CD4-positive, alpha-beta T cell treated with Interleukin-15 for 1 hour (primary cell): ENCODE results near the gene C1QTNF6.
"Not testable (repeated sequence)": the region's sequence is repeated elsewhere in the genome, so short reads cannot be mapped to it uniquely, and the experiment has no call there.

Experiments
- DNase-seq: peaks from one replicate; pipeline ENCODE4 v3.0.0-alpha.2; 2020

Gene C1QTNF6

GRCh38 chr22:37175414-37176281 lies 12.4 kb downstream of the C1QTNF6 start:
- no peak for DNase-seq

GRCh38 chr22:37174964-37175363 lies 13.1 kb downstream of the C1QTNF6 start:
- no peak for DNase-seq

GRCh38 chr22:37173709-37174108 lies 14.3 kb downstream of the C1QTNF6 start:
- DNase-seq, result no peak

- DNase-seq, result no peak
Measured at GRCh38 chr22:37172266-37173245, 15.5 kb downstream of the C1QTNF6 start.

- DNase-seq, result no peak
Measured at GRCh38 chr22:37171662-37172061, 16.4 kb downstream of the C1QTNF6 start.

- DNase-seq, result not testable (repeated sequence)
Measured at GRCh38 chr22:37170689-37171405, 17.2 kb downstream of the C1QTNF6 start.

GRCh38 chr22:37169947-37170688 lies 17.9 kb downstream of the C1QTNF6 start:
- DNase-seq, result no peak

GRCh38 chr22:37169406-37169805 lies 18.6 kb downstream of the C1QTNF6 start:
- DNase-seq, result no peak

- DNase-seq, result no peak
Measured at GRCh38 chr22:37167981-37168647, 19.9 kb downstream of the C1QTNF6 start.

GRCh38 chr22:37167176-37167980 lies 20.7 kb downstream of the C1QTNF6 start:
- DNase-seq, result no peak

- peak; percentile 80 for DNase-seq
Measured at GRCh38 chr22:37166675-37167066, 21.4 kb downstream of the C1QTNF6 start.

GRCh38 chr22:37165940-37166674 lies 21.9 kb downstream of the C1QTNF6 start:
- no peak for DNase-seq

- DNase-seq, result no peak
Measured at GRCh38 chr22:37165066-37165465, 23.0 kb downstream of the C1QTNF6 start.

GRCh38 chr22:37164505-37164887 lies 23.6 kb downstream of the C1QTNF6 start:
- no peak for DNase-seq

GRCh38 chr22:37163575-37164504 lies 24.2 kb downstream of the C1QTNF6 start:
- peak; percentile 59 for DNase-seq

- DNase-seq, result no peak
Measured at GRCh38 chr22:37163096-37163489, 25.0 kb downstream of the C1QTNF6 start.

- peak; percentile 64 for DNase-seq
Measured at GRCh38 chr22:37162221-37163095, 25.6 kb downstream of the C1QTNF6 start.

- DNase-seq, result peak; percentile 42
Measured at GRCh38 chr22:37161443-37161842, 26.6 kb downstream of the C1QTNF6 start.
